Fibroblast of villous mesenchyme (primary cell): ENCODE results near the gene POP7. TPM values are rescaled to one million over a fixed set of nuclear protein-coding genes. Genes with fewer than 3 reads are reported as not detected.

Experiments
- DNase-seq: peaks from one replicate; pipeline ENCODE4 v3.0.0-alpha.2; 2010; ENCODE audit warnings: low read depth
- H3K4me3 ChIP-seq: 2 replicates; pipeline ENCODE4 v1.5.1; 2011; ENCODE audit warnings: low read depth, mild to moderate bottlenecking, low read length
- total RNA-seq: library from RNA; depleted of rRNA; stranded (reverse); fragments of >200 nt; gene quantifications from 2 replicates; pipeline ENCODE4 v1.2.3, GENCODE V29; 2012
- TF ChIP-seq, protein P1 (sequence below): IDR thresholded peaks from 2 replicates; pipeline ENCODE4 v1.5.1; 2012; ENCODE audit warnings: low read depth, mild to moderate bottlenecking, low read length; ENCODE audit not compliant: insufficient read depth

POP7 gene
- total RNA-seq, 1 donor = 34.1 TPM

DNA sequence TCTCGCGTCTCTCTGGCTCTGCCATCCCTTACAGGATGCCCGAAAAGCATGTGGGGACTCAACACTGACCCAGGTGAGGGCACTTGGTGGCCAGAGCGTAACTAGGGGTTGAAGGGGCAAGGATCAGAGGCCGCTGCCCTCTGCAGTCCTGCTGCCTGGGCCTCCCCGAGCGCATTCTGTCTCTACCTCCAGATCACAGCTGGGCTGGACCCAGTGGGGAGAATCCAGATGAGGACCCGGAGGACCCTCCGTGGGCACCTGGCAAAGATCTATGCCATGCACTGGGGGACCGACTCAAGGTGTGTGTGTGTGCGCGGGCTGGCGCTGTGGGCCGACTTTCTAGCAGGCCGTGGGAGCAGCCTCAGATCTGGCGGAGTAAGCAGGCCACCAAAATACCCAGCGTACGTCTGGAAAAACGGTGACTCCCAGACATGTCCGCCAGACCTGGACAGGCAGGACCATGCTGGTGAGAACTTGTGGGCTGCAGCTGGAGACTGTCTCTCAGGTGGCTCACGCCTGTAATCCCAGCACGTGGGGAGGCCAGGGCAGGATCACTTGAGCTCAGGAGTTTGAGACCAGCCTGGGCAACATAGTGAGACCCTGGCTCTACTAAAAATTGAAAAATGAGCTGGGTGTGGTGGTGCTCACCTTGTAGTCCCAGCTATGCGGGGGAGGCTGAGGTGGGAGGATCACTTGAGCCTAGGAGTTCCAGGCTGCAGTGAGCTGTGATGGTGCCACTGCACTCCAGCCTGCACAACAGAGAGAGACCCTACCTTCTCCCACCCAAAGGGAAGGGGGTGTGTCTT lies 29.2 kb upstream of the POP7 start:
- H3K4me3 ChIP-seq = peak overlapping the region; percentile 95
- TF ChIP-seq, protein P1, sequence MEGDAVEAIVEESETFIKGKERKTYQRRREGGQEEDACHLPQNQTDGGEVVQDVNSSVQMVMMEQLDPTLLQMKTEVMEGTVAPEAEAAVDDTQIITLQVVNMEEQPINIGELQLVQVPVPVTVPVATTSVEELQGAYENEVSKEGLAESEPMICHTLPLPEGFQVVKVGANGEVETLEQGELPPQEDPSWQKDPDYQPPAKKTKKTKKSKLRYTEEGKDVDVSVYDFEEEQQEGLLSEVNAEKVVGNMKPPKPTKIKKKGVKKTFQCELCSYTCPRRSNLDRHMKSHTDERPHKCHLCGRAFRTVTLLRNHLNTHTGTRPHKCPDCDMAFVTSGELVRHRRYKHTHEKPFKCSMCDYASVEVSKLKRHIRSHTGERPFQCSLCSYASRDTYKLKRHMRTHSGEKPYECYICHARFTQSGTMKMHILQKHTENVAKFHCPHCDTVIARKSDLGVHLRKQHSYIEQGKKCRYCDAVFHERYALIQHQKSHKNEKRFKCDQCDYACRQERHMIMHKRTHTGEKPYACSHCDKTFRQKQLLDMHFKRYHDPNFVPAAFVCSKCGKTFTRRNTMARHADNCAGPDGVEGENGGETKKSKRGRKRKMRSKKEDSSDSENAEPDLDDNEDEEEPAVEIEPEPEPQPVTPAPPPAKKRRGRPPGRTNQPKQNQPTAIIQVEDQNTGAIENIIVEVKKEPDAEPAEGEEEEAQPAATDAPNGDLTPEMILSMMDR = no peak
- DNase-seq = no peak

DNA sequence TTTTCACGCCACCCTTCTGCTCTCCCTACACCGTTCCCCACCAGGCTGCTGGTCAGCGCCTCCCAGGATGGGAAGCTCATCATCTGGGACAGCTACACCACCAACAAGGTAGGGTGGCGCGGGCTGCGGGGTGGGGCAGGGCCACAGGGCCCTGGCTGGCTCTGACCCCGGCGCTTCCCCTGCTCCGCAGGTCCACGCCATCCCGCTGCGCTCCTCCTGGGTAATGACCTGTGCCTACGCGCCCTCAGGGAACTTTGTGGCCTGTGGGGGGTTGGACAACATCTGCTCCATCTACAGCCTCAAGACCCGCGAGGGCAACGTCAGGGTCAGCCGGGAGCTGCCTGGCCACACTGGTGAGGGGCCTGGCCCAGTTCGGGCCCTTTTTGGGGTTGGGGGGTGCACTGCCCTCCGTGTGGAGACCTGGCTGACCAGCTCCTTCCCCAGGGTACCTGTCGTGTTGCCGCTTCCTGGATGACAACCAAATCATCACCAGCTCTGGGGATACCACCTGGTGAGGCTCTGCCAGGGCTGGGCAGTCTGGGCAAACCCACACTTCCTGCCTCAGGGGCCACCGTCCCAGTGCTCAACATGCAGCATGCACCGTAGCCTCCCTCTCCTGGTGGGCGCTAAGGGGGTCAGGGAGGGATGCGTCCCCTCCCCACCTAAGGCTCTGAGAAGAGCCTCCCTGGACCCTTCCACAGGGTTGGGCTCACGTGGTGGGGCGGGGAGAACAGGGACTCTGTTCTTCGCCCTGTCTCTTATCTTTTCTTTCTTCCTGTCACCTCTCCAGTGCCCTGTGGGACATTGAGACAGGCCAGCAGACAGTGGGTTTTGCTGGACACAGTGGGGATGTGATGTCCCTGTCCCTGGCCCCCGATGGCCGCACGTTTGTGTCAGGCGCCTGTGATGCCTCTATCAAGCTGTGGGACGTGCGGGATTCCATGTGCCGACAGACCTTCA lies 28.3 kb upstream of the POP7 start:
- TF ChIP-seq, protein P1 = no peak
- no peak overlapping the region for H3K4me3 ChIP-seq
- no peak for DNase-seq

DNA sequence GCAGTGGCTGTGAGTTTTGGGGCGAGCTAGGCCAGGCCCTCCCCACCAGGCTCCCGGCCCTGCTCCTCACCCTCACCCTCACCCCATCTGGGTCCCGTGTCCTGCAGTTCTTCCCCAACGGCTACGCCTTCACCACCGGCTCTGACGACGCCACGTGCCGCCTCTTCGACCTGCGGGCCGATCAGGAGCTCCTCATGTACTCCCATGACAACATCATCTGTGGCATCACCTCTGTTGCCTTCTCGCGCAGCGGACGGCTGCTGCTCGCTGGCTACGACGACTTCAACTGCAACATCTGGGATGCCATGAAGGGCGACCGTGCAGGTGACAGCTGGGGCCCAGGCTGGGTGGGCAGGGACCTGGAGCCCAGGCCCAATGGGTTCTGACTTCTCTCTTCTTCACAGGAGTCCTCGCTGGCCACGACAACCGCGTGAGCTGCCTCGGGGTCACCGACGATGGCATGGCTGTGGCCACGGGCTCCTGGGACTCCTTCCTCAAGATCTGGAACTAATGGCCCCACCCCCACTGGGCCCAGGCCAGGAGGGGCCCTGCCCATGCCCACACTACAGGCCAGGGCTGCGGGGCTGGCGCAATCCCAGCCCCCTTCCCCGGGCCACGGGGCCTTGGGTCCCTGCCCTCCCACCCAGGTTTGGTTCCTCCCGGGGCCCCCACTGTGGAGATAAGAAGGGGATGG lies 27.5 kb upstream of the POP7 start:
- TF ChIP-seq, protein P1 = no peak
- DNase-seq = no peak
- H3K4me3 ChIP-seq = no peak overlapping the region

DNA sequence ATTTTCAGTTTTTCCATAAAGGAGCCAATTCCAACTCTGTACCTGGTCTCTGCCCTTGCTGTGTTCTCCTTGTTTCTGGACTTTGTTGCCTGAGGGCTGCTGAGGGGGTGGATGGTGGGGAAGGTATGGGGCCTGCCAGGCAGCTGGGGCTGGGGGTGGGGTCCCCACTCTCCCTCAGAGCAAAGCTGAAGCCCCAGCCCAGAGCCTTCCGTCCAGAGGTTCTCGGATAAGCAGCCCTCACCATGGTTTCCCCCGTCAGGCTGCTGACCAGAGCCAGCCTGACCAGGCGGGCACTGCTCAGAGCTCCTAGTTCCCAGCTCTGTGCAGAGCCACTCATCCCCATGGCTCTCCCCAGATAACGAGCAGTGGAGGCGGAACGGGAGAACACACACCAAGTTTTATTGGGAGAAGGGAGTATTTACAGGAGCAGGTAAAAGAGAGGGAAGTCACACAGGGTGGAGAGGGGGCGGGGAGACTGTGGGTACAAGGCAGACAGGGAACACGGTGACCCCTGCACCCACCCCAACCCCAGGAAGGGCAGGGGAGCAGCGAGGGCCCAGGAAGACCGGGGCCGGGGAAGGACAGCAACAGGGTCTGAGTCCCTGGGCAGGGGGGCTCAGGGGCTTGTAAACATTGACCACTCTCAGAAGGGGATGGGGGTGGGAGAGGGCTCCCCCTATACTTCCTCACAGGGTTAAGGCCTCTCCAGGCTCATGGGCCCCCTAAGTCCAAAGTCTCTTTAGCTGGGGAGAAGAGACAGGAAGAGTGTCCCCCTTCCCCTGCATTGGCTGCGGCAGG lies 26.6 kb upstream of the POP7 start:
- DNase-seq = no peak
- H3K4me3 ChIP-seq = no peak overlapping the region
- TF ChIP-seq, protein P1 = no peak

DNA sequence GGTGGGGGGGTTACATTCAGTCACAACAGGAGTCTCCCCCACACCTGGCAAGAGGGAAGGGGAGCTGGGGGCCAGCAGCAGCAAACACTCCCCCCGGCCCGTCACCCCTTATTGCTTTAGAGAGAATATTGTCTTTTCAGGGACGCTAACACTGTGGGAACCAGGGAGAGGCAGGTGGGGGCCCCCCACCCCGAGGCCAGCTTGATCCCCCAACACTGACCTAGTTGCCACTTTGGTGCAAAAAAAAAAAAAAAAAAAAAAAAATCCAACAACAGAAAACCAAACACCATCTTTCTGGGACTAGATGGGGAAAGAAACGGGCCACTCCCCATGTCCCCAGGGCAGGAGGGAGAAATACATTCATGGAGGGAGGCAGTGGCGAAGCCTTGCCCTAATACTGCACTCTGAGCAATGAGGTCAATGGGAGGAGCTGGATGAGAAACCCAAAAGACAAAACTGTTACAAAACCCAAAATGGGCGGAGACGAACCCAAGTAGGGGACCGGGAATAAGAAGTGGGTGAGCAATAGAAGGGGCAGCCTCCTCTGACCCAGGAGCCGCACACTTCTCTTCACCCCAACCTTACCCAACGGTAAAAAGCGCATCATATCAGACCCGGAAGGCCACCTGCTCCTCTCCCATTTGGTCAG lies 25.9 kb upstream of the POP7 start:
- TF ChIP-seq, protein P1 = no peak
- peak; percentile 33 for DNase-seq
- no peak overlapping the region for H3K4me3 ChIP-seq
